Measurements from ENCODE around the gene FAR2. TPM values are rescaled to one million over a fixed set of nuclear protein-coding genes. Genes with fewer than 3 reads are reported as not detected.

Gene FAR2
- total and polyA plus RNA-seq, 2 donors (not counting 3 experiments of a cell fraction or from before 2014, with no cell fraction given): 32.3 to 61.7 TPM

- POLR2A ChIA-PET: no interaction called here
- CTCF ChIA-PET: interaction anchor here (1.7 kb wide), 1 partner anchor 10 kb away, joined by 5 read pairs; no protein-coding TSS in a partner anchor
- H3K4me2 ChIP-seq (ENCODE audit: insufficient read depth, low read length): no peak overlapping the region
- no peaks in the 10 kb centered on the region for H3K9me1 ChIP-seq (replicated peaks; ENCODE audit: control insufficient read depth, extremely low read depth, insufficient read depth, low read length)
- H3K9ac ChIP-seq (replicated peaks; ENCODE audit: extremely low read depth, insufficient read depth, low read length): no peak overlapping the region
- DNase-seq (ENCODE audit: low read depth, low spot score): peak; percentile 89
- no peak overlapping the region for H3K27ac ChIP-seq (ENCODE audit: insufficient read depth, low read depth, low read length)
- no peaks in the 10 kb centered on the region for H3K79me2 ChIP-seq (ENCODE audit: control insufficient read depth, insufficient read depth, low read length)
- no peaks in the 10 kb centered on the region for H4K20me1 ChIP-seq (replicated peaks; ENCODE audit: control insufficient read depth, extremely low read depth, insufficient read depth, low read length)
- intact Hi-C loops (cut with micrococcal nuclease) (loop anchor here (1.0 to 2.0 kb wide), 2 partner anchors 36 to 50 kb away; no protein-coding TSS in a partner anchor), dilution Hi-C loops (cut with MboI; ENCODE audit: extremely low pct_ligation_motif_present, low sequenced_read_pairs) (no loop called here)
- no peaks in the 10 kb centered on the region for H3K27me3 ChIP-seq (ENCODE audit: control insufficient read depth in 2 of 2, insufficient read depth in 2 of 2, low read length in 2 of 2)
- no peaks in the 10 kb centered on the region for H3K36me3 ChIP-seq (ENCODE audit: control insufficient read depth in 2 of 2, extremely low read depth in 1 of 2, insufficient read depth in 2 of 2, low read length in 2 of 2)
- no peaks in the 10 kb centered on the region for H3K9me3 ChIP-seq (replicated peaks; ENCODE audit: control insufficient read depth, insufficient read depth, low read length)
- TF ChIP-seq FOS (IDR thresholded peaks at IDR 0.05; ENCODE audit: borderline replicate concordance, insufficient read depth, low read length): no peak
- TF ChIP-seq GATA2 (IDR thresholded peaks at IDR 0.05; ENCODE audit: insufficient read depth, insufficient read length, low read depth, low read length): no peak
- TF ChIP-seq JUN (IDR thresholded peaks at IDR 0.05; ENCODE audit: borderline replicate concordance, insufficient read depth, insufficient read length, low read depth): no peak
- no peak for TF ChIP-seq POLR2AphosphoS5 (IDR thresholded peaks at IDR 0.05; ENCODE audit: insufficient read depth, low read depth, low read length)
- no peak for TF ChIP-seq MYC (IDR thresholded peaks at IDR 0.05; ENCODE audit: low read depth, low read length)
- TF ChIP-seq EZH2 (IDR thresholded peaks at IDR 0.05; ENCODE audit: borderline replicate concordance, low read depth, low read length, severe bottlenecking): no peak
- TF ChIP-seq, protein P1, sequence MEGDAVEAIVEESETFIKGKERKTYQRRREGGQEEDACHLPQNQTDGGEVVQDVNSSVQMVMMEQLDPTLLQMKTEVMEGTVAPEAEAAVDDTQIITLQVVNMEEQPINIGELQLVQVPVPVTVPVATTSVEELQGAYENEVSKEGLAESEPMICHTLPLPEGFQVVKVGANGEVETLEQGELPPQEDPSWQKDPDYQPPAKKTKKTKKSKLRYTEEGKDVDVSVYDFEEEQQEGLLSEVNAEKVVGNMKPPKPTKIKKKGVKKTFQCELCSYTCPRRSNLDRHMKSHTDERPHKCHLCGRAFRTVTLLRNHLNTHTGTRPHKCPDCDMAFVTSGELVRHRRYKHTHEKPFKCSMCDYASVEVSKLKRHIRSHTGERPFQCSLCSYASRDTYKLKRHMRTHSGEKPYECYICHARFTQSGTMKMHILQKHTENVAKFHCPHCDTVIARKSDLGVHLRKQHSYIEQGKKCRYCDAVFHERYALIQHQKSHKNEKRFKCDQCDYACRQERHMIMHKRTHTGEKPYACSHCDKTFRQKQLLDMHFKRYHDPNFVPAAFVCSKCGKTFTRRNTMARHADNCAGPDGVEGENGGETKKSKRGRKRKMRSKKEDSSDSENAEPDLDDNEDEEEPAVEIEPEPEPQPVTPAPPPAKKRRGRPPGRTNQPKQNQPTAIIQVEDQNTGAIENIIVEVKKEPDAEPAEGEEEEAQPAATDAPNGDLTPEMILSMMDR (IDR thresholded peaks at IDR 0.05; ENCODE audit: extremely low read depth in 1 of 2, insufficient read depth in 1 of 2, low read depth in 1 of 2, low read length in 2 of 2): no peak
- no peak for TF ChIP-seq POLR2A (IDR thresholded peaks at IDR 0.05; ENCODE audit: low read depth, low read length)
- TF ChIP-seq, protein P2, sequence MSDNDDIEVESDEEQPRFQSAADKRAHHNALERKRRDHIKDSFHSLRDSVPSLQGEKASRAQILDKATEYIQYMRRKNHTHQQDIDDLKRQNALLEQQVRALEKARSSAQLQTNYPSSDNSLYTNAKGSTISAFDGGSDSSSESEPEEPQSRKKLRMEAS (IDR thresholded peaks at IDR 0.05; ENCODE audit: insufficient read depth, insufficient read length): no peak
- no peak overlapping the region for H2AFZ ChIP-seq (ENCODE audit: low read depth, low read length)
- peak; percentile 68 for FAIRE-seq
- H3K4me1 ChIP-seq (ENCODE audit: control insufficient read depth, extremely low read depth, insufficient read depth, low read length): no peaks in the 10 kb centered on the region
- no TSS peak for BruUV-seq (replicated peaks)
- H3K4me3 ChIP-seq (replicated peaks in 1 of 3; ENCODE audit: insufficient read depth in 1 of 3, low read depth in 1 of 3, low read length in 3 of 3): no peak overlapping the region
These were observed 58.0 kb downstream of the FAR2 start for GRCh38 chr12:29207120-29207519.

Measured in endothelial cell of umbilical vein (primary cell).